ENCODE measurements around the gene CFAP299.

The CFAP299 gene

GRCh38 chr4:80448056-80448455 is 112.5 kb downstream of the CFAP299 start:
- DNase-seq (ENCODE audit: low read depth), result no peak

GRCh38 chr4:80452055-80452454 is 116.5 kb downstream of the CFAP299 start:
- DNase-seq (ENCODE audit: low read depth), result no peak

GRCh38 chr4:80452768-80453167 is 117.2 kb downstream of the CFAP299 start:
- DNase-seq (ENCODE audit: low read depth), result no peak

GRCh38 chr4:80454040-80454439 is 118.5 kb downstream of the CFAP299 start:
- DNase-seq (ENCODE audit: low read depth), result no peak

GRCh38 chr4:80454556-80454955 is 119.0 kb downstream of the CFAP299 start:
- no peak for DNase-seq (ENCODE audit: low read depth)

- no peak for DNase-seq (ENCODE audit: low read depth)
Measured at GRCh38 chr4:80459918-80460473, 124.5 kb downstream of the CFAP299 start.

- DNase-seq (ENCODE audit: low read depth), result no peak
Measured at GRCh38 chr4:80461412-80461811, 125.9 kb downstream of the CFAP299 start.

GRCh38 chr4:80462621-80463091 is 127.1 kb downstream of the CFAP299 start:
- no peak for DNase-seq (ENCODE audit: low read depth)

GRCh38 chr4:80463509-80463908 is 128.0 kb downstream of the CFAP299 start:
- DNase-seq (ENCODE audit: low read depth), result no peak

- DNase-seq (ENCODE audit: low read depth), result no peak
Measured at GRCh38 chr4:80465238-80465637, 129.7 kb downstream of the CFAP299 start.

GRCh38 chr4:80465736-80466135 is 130.2 kb downstream of the CFAP299 start:
- DNase-seq (ENCODE audit: low read depth), result no peak

- no peak for DNase-seq (ENCODE audit: low read depth)
Measured at GRCh38 chr4:80466618-80467017, 131.1 kb downstream of the CFAP299 start.

GRCh38 chr4:80471756-80472155 is 136.2 kb downstream of the CFAP299 start:
- DNase-seq (ENCODE audit: low read depth), result no peak

- no peak for DNase-seq (ENCODE audit: low read depth)
Measured at GRCh38 chr4:80475236-80475635, 139.7 kb downstream of the CFAP299 start.

- DNase-seq (ENCODE audit: low read depth), result no peak
Measured at GRCh38 chr4:80475798-80476197, 140.3 kb downstream of the CFAP299 start.

- no peak for DNase-seq (ENCODE audit: low read depth)
Measured at GRCh38 chr4:80484712-80485111, 149.2 kb downstream of the CFAP299 start.

GRCh38 chr4:80486603-80487002 is 151.1 kb downstream of the CFAP299 start:
- DNase-seq (ENCODE audit: low read depth), result no peak

- DNase-seq (ENCODE audit: low read depth), result no peak
Measured at GRCh38 chr4:80489798-80490197, 154.3 kb downstream of the CFAP299 start.

- DNase-seq (ENCODE audit: low read depth), result no peak
Measured at GRCh38 chr4:80492761-80493160, 157.2 kb downstream of the CFAP299 start.

GRCh38 chr4:80495865-80496264 is 160.3 kb downstream of the CFAP299 start:
- DNase-seq (ENCODE audit: low read depth), result no peak

- DNase-seq (ENCODE audit: low read depth), result no peak
Measured at GRCh38 chr4:80498725-80499124, 163.2 kb downstream of the CFAP299 start.

GRCh38 chr4:80500613-80501012 is 165.1 kb downstream of the CFAP299 start:
- no peak for DNase-seq (ENCODE audit: low read depth)

- no peak for DNase-seq (ENCODE audit: low read depth)
Measured at GRCh38 chr4:80507077-80507476, 171.5 kb downstream of the CFAP299 start.

GRCh38 chr4:80507507-80507906 is 172.0 kb downstream of the CFAP299 start:
- DNase-seq (ENCODE audit: low read depth), result no peak

- no peak for DNase-seq (ENCODE audit: low read depth)
Measured at GRCh38 chr4:80515496-80515895, 180.0 kb downstream of the CFAP299 start.
